Fibroblast of skin of right quadriceps (primary cell): ENCODE data around the gene STX7.

ENCODE experiments used
- DNase-seq: peaks from one replicate; pipeline ENCODE4 v3.0.0-alpha.2; 2013

Gene STX7

DNA sequence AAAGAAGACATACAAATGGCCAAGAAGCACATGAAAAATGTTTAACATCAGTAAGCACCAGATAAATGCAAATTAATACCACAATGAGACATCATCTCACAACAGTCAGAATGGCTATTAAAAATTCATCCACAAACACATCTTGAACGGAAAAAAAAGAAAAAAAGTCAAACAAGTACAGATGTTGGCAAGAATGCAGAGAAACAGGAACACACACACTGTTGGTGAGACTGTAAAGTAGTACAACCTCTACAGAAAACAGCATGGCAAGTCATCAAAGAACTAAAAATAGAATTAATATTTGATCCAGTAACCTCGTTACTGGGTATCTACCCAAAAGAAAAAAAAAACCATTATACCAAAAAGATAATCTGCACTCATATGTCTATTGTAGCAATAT, 6.5 kb downstream of the STX7 start:
- DNase-seq: no peak

DNA sequence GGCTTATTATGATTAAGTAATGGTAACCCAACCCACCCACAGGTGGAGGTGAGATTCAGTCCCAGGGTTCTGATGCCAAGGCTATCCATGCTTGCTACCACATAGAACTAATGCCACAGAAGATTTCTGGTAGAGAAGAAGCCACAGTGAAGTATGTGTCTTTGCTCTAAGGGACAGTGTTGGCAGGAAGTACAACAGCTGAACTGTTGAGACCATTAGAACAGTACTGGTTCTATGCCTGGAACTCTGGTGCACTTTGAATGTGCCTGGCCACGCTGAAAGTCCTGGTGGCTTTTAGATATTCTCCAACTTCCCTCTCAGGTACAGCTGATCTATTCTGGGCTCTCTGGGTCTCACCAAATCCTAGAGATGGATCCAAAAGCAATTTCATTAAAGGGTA, 7.8 kb downstream of the STX7 start:
- DNase-seq: no peak

DNA sequence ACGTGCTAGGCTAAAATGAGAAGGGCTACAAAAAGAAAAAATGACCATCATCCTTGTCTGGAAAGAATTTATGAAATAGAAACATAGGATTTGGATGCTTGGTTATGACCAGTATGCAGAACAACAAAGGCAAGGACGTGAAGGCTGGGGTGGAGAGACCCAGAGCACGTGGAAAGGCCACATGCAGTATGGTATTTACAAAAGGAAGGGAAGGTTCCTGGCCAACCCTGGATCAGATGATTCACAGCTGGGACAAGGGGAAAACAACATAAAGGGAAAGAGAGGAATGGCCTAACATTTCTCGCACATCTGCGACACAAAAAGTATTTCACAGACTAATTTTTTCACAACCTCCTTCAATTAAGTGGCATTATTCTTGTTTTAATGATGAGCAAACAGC, 8.2 kb downstream of the STX7 start:
- no peak for DNase-seq

DNA sequence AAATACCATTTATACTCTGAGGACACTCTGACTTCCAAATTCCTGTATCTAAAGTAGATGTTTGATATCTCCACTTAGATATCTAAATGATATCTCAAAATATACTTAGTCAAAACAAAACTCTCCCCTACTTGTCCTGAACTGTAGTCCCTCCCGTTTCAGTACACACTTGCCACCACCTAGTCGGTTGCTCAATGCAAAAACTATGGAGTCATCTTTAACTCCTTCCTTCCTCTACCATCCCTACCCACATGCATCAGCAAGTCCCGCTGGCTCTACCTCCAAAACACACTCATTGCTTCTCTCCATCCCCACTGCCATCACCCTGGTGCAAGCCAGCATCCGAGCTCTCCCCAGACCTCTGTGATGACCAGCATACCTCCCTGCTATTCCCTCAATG, 13.2 kb downstream of the STX7 start:
- no peak for DNase-seq

DNA sequence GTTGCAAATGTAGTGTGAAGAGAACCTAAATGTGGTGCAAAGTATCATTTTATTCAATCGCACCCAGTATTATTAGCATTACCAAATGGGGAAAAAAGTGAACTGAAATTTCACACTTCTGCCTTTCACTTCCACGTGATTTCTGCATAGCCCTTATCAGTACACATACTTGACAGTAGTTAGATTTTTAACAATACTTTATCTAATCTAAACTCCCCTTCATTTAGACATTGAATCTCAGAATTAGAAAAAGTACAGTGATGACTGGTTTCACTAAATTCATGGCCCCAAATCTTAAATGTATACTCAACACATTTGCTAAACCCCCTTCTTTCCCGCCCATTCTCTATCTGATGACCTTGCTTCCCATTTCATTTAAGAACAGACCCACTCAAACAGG, 14.3 kb downstream of the STX7 start:
- no peak for DNase-seq

DNA sequence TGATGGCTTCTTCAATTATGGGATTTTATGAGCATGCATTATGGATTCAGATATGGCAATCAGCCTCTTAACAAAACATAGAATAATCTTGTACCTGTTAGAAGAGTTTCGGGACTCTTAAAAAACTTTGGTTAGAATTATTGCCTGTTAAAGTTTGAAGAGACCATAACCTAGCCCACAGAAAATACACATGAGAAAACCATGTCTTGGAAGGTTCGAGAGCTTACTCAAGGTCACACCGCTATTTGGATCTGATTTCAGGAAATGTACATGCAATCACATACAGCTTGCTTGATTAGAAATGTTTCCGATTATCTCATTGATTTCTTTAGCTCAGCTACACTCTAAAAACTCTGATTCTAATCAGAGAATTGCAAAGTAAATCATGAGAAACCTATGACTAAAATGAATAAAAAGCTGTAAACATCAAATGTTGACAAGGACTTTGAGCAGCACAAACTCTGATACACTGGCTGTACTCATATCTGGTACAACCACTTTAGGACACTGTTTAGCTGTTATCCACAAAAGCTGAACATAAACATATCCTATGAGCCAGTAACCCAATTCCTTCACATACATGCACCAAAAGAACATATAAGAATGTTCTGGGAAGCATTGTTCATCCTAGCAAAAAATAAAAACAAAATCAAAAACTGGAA, 16.3 kb downstream of the STX7 start:
- DNase-seq: no peak

DNA sequence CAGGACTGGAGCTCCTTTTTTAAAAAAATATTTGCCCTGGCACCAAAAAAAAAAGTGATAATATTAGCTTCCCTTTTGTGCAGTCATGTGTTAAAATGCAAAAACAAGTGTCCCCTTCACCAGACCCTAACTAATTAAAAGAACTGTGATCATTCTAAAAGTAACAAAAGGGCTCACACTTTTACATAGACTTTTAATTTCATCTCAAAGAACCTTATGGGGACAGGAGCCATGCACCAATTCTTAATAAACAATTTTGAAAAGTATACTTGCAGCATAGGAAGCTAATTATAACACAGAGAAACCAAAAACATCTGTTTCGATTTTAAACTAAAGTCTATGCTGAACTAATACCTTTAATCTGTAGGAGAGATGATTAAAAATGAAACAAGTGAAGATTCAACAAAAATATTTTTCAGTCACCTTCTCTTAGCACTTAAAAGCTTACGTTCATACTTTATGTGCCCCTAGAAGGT, 17.3 kb downstream of the STX7 start:
- DNase-seq: no peak

DNA sequence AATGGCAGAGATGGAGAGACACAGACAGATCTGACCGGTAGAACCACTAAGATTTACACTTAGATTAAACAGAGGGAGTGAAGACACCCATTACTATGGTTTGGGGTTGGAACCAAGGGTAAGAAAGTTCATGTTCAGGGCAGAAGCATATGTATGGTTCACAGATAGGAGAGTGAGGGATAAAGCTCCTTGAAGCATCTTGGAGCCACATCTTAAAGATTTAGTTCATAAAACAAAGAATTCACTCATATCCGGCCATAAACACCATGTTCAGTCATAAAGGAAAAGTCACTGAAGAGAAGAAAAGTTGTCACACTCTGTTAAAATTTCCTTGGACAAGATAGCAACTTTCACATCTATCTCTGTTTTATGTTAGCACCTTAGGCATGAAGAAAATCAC, 18.0 kb downstream of the STX7 start:
- no peak for DNase-seq

DNA sequence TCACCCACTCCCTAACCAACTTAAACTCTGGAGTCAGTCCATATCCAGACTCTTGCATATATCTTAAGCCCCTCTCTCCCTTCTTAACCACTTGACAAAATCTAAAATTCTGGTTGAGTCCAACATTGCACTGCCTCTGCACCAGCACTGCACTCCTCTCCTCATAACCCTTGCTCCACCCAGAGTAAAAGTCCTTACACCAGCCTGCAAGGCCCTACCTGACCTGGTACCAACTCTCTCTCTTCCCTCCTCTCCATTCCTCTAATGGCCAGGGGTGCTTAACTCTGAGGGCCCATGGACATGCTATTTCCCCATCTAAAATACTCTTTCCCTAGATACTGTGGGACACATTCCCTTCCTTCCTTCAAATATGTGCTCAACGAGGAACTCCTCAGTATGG, 21.0 kb downstream of the STX7 start:
- DNase-seq: no peak

DNA sequence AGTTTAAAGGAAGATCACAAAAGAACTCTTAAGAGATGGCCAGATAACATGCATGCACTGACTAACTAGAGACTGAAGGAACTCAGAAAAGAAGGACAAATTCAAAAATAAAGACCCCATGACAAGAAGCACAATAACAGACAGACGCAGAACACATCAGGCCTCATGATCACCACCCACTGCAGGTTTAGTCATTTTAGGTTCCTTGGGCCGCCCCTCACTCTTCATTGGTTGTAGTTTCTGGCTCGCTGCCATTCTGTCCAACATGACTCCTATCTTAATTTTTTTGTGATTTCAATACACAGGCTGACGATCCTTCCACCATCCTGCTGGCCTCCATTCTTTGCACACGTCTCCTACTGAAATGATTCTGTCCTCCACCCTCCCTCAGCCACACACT, 21.6 kb downstream of the STX7 start:
- peak; percentile 53 for DNase-seq

DNA sequence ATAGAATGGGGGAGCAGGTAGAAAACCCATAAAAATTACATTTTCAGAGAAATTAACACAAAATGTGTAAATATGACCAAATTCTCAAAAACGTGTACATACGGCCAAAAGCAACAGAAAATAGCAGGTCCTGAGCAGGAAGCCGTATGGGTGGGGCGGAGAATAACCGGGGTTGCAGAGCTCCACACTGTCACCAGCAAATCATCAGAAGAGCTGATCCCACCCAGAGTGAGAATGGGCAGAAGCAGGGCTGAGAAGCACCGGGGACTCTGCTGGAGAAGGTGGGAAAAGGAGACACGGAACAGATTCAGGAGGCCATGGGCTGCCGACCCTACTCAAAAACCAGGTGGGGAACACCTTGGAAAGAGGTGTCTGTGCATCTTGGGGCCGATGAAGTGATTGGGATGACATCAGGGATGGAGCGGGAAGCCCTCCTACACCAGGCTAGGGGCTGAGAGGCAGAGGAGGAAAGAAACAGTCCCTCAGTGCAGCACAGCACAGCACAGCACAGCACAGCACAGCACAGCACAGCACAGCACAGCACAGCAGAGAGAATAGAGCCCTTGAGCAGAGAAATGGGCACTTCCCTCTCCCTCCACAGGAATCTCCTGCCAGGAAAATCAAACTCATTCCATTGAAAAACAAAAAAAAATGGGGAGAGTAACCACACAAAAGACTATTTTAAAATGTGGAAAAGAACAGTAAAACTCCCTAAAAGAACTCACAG, 22.3 kb downstream of the STX7 start:
- DNase-seq: no peak

DNA sequence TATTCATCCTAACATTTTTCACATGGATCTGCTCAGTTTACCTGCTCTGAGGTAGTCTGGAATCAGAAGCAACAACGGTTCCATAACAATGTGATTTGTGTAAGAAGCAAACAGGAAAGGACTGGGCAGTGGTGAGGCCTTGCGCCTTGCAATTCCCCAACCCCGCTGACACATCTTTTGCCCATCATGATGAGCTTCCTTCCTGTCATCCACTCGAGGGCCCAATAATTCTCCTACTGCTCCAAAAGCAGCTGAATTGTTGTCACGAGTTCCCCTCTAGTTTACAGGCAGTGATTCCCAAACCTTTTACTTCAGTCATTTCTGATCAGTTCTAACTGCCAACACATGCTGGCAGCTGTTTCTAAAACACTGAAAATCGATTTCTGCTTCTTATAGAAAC, 22.9 kb downstream of the STX7 start:
- no peak for DNase-seq

DNA sequence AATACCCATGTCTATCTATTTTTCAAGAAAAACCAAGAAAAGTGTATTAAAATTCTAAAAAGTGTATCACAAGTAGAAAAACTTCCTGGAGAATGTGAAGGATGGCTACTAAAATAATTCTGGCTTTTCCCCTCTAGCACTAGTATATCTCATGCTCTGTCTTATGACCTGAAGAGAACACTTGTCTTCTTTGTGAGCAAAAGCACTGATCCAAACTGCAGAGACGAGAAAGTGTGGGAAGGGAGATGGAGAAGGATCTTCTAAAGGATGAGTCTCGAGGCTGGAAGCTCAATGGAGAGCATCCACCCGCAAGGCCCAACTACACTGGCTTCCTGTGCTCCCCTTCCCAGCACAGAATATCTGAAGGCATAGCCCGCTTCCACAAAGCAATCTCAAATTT, 23.5 kb downstream of the STX7 start:
- no peak for DNase-seq

DNA sequence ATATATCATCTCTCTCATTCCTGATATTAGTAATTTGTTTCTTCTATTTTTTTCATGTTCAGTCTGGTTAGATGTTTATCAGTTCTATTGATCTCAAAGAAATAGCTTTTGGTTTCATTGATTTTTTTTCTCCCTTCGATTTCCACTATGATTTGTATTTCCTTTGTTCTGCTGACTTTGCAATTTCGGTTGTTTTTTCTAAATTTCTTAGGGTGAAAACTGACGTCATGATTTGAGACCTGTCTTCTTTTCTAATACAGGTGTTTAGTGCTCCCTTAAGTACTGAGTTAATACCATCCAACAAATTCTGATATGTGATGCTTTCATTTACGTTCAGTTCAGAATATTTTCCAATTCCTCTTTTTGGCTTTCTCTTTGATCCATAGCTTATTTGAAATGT, 25.2 kb downstream of the STX7 start:
- DNase-seq: no peak

DNA sequence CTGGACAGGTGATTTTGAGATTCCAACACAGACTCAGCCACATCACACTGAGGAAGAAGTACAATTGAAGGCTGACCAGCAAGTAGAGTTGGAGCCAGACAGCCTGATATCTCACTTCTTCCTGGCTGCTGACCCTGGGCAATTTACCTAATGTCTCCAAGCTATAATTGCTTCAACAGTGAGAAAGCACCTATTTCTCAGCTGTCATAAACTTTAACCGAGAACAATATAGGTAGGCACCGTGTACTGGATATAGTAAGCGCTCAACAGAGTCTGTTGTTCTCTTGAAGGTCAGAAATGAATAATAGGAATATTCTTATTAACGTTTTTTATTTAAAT, 28.3 kb downstream of the STX7 start:
- no peak for DNase-seq

DNA sequence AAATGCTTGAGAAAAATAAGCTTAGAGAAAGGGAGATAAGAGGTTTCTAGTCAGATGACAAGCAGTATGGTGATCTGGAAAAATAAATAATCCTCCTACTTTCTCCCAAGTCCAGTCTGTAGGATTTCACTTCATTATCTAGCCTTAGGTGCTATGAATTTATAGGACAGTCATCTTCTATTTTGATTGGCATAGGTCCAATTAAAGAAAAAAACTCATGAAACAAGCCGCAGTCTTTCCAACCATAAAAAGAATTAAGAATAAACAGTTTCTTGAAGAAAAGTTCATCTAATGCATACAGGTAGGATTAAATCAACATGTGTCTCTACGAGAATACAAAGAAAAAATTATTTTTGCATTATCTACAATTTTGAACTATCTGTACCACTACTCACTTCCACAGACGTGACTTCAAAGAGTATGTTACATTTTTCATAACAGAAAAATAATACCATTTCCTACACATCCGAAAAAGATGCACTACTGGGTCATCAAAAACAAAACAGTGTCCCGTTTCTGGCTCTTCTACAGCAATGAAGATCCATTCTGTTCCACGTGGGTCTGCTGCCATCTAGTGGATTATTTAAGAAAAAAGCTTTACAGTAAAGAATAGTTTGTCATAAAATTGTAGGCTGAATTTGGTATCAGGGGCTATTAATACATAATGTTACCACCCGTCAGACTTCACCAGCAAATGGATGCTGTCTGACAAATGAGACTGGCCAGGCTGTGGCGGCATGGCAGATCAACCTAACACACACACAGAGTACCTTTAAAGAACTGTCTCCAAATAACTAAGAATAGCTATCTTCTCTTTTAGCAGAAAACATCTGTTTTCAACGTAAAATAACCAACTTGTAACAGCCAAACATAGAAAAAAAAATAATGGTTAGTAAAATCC, 28.9 kb downstream of the STX7 start:
- peak; percentile 66 for DNase-seq

DNA sequence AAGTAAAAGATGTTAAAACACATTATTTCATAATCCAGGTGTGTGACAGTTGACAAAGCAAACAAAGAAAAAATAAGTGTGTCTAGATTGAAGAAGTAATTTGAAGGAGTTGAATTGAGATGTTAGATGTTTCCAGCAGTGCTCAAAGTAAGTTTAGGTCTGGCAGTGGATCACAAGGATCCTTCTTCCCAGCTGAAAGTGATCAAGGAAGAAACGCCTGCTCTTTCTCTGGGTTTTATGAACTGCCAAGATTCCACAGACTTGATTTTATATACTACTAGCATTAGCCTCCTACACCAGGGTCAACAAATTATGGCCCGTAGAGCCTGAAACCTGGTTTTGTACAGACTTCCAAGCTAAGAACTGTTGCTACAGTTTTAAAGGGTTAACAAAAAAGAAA, 30.3 kb downstream of the STX7 start:
- DNase-seq: no peak

DNA sequence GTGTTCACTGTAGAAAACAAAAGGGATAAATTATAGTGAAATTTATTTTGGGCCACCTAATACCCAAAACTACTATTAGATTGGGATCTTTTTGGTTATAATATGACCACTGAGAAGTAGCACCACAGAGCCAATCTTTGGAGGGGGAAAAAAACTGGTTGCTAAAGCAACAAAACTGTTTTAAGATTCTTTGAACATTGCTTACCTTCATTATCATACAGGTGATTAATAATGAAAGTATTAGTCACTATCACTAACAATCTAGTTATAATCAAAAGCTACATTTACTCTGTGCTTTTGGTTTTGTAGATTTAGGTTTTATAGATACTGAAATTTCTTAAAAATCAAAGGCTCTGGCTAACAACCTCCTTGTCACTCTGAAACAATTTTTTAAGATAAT, 31.7 kb downstream of the STX7 start:
- DNase-seq: no peak

DNA sequence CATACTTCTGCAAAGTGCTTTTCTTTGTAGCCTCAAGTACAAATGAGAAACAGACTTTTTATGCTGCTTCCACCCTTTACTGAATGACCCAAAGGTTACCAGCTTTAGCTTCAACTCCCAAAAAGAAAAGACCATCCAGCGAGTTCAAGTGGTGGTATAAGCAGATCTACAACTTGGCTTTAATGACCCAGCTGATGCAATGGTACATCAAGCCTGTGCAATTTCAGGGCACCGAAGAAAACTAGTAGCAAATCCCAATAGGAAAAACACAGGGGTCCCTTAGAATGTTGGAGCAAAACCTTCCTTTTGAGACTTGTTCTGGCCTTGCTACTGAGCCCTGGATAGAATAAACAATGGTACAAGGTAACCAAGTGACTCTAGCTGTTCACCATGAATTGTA, 33.8 kb downstream of the STX7 start:
- no peak for DNase-seq

DNA sequence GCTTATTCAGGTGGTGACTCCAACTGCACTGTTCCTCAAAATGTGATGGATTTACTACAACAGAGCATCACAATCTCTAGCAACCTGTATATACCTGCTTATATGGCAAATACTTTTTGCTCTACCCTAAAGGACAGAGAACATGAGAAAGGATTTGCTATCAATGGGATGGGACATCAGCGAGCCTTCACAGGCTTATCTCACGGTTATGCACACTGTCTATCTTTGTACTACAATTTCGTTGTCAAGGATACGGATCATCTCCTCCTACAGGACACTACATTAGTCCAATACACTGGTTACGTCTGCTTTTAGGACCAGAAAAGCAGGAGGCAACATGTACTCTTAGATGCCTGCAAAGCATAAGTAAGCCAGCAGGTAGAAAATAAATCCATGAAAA, 34.2 kb downstream of the STX7 start:
- no peak for DNase-seq

DNA sequence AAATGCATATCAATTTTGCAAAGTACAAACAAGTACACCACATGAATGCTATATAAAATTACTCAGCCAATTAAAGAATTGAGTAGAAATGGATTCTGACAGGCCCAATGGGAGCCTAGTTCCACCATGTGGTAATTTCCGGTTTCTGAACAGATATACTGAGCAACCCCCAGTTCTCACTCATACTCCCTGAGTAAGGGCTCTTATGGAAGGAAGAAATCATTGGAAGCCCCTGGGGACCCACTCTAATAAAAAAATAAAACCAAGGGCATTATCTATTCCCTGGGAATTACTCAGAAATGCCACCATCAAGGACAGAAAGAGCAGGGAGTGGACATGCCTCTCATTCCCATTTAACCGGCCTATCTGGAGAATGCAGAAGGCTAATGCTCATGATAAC, 34.6 kb downstream of the STX7 start:
- no peak for DNase-seq

DNA sequence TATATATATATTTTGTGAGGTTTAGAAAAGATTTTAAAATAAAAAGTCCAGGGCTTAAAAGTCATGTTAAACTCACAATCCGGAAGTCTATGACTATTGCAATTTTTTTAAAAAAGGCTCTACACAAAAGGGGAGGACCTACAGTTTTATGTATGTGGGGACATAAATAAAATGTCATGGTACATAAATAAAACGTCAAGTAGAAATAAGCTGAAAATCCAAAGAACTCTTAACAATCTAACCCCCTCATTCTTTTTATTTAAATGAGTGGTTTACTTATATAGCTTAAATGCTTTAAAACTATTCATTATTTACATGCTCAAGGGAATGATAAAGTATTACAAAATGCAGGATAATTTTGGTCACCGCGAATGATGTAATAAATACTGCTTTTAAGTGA, 36.2 kb downstream of the STX7 start:
- DNase-seq: no peak

DNA sequence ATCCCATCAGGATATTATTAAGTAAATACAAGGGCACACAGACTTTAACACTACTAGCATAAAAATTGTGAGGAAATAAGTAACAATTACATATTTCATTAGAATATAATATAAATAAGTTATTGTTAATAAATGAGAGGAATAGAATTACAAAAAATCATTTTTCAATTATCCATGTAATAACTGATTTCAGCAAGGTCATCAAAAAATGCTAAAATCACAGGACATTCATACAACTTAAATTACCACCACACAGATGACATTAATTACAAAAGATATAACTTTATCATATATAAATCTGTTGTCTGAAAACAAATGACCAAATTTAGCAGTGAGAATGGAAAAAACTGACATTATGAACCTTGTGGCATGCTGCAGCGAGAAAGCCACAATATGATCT, 37.0 kb downstream of the STX7 start:
- no peak for DNase-seq

DNA sequence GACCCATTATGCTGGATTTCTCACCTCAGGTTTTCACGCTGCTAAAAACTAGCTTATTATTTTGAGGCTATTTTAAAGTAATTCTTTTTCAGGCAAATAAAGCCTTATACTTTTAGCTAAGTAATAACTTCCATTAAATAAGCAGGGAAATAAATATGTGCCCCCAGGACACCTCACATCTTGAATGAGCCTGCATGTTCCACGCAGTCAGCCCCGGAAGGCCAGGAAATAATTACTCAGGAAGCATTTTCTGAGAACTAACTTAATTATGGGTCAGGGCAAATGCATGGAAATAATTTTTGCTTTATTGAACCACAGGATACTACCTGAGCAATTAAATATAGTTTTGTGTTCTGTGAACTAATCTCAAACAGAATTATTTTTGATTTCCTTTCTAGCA, 41.1 kb downstream of the STX7 start:
- no peak for DNase-seq
